ENCODE results near the gene BCAS3.

Gene BCAS3

DNA sequence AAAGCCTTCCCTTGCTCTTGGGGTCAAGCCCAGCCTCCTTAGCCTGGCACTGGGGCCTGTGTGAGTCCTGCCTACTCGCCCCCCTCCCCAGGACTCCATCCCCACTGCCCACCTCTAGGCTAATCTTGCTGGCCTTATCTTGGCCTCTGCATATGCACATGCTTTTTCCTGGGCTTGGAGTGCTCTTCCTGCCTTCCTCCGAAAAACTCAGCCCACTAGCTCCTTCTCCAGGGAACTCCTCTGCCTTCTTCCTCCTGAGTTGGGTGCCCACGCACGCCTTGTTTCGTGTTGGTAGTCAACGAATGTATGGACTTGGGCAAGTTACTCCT is 738.5 kb downstream of the BCAS3 start:
- Histone ChIP-seq H3K9me3 (ENCODE audit: control insufficient read depth in 2 of 2, low read length in 2 of 2) (no peaks in the 10 kb centered on the region), H3K27ac (ENCODE audit: low read length) (no peak overlapping the region), H3K36me3 (ENCODE audit: control insufficient read depth in 2 of 2, insufficient read depth in 2 of 2, low read length in 2 of 2) (no peaks in the 10 kb centered on the region), H3K9ac (ENCODE audit: low read length in 2 of 2) (no peak overlapping the region), H3K4me3 (ENCODE audit: low read length in 2 of 2) (no peak overlapping the region), H3K27me3 (ENCODE audit: control insufficient read depth in 1 of 2, insufficient read depth in 2 of 2, low read length in 2 of 2) (peaks cover 17 to 35% of the 10 kb centered on the region in 2 donors), H3K4me1 (ENCODE audit: control insufficient read depth, insufficient read depth, low read length) (peaks cover 30% of the 10 kb centered on the region)

DNA sequence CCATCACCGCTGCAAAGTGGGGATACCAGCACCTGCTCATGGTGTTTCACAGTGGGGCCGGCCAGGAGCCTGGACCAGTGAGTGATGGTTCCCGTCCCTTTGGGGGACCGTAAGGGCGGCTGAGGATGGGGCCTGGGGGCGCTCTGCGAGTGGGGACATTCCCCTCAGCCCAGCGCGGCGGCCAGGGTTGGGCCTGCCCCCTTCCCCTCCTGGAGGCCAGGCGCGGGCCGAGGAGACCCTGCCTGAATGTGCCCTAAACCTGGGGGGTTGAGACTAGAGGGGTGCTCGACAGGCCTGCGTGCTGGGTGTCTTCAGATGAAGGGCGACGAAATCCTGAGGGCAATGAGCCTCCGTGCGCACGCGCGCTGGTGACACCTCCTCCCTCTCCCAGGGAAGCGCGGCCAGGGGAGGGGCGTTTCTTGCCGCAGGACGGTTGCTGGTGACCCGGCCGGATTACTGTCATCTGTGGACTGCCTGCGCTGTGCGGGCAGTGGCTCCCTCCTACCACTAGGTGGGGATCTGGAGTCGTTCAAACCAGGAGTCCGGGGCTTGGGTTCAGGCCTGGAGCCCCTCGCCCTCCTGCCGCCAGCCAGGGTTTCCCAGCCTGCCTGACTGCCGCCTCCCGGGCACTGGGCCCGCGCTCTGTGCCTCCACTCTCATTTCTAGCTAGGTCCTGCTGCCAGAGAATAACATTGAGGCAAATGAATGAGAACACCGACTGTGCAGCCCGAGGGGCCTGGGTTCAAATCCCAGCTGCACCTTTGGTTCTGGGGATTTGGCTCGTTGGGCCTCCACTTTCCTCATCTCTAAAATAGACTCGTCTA is 739.1 kb downstream of the BCAS3 start:
- Histone ChIP-seq H3K4me3 (ENCODE audit: low read length in 2 of 2) (peak overlapping the region; percentile 11 to 40), H3K27me3 (ENCODE audit: control insufficient read depth in 1 of 2, insufficient read depth in 2 of 2, low read length in 2 of 2) (peaks cover 14 to 32% of the 10 kb centered on the region in 2 donors), H3K9me3 (ENCODE audit: control insufficient read depth in 2 of 2, low read length in 2 of 2) (no peaks in the 10 kb centered on the region), H3K4me1 (ENCODE audit: control insufficient read depth, insufficient read depth, low read length) (peaks cover 24% of the 10 kb centered on the region), H3K9ac (ENCODE audit: low read length in 2 of 2) (peak overlapping the region in 1 of 2 donors; percentile 37), H3K36me3 (ENCODE audit: control insufficient read depth in 2 of 2, insufficient read depth in 2 of 2, low read length in 2 of 2) (no peaks in the 10 kb centered on the region), H3K27ac (ENCODE audit: low read length) (no peak overlapping the region)

DNA sequence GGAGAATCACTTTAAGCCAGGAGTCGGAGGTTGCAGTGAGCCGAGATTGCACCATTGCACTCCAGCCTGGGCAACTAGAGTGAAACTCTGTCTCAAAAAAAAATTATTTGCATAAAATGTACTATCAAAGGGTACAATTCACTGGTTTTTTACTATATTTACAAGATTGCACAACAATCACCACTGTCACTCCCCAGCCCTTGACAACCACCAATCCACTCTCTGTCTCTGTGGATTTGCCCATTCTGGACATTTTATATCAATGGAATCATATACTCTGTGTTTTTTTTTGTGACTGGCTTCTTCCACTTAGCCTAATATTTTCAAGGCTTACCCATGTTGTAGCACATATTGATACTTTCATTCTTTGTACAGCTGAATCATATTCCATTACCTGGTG is 740.8 kb downstream of the BCAS3 start:
- Histone ChIP-seq H3K27me3 (ENCODE audit: control insufficient read depth in 1 of 2, insufficient read depth in 2 of 2, low read length in 2 of 2) (peaks cover 19 to 22% of the 10 kb centered on the region in 2 donors), H3K36me3 (ENCODE audit: control insufficient read depth in 2 of 2, insufficient read depth in 2 of 2, low read length in 2 of 2) (no peaks in the 10 kb centered on the region), H3K27ac (ENCODE audit: low read length) (no peak overlapping the region), H3K4me3 (ENCODE audit: low read length in 2 of 2) (no peak overlapping the region), H3K9ac (ENCODE audit: low read length in 2 of 2) (no peak overlapping the region), H3K4me1 (ENCODE audit: control insufficient read depth, insufficient read depth, low read length) (peaks cover 10% of the 10 kb centered on the region), H3K9me3 (ENCODE audit: control insufficient read depth in 2 of 2, low read length in 2 of 2) (no peaks in the 10 kb centered on the region)

DNA sequence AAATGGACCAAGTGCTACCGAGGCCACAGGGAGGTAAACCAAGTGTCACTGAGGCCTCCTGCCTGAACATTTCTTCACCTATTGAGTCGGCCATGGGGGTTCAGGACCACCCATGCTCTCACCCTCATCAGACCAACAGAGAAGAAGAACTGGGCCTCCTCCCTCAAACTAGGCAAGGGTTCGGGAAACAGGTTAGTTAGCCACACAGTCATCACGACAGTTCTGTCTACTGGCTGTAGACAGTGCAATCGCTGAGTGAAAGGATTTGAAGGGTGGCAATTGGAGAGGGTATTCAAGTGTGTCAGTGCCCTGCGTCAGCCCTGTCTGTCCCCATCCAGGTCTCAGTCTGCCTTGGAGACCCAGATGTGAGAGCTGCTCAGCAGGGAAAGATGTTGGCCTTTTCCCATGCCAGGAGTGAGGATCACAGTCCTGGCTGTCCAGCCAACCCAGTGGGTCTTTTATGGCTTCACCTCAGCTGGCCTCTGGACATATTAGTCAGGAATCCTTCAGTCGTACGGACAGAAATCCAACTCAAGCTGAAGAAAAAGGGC is 741.9 kb downstream of the BCAS3 start:
- Histone ChIP-seq H3K4me1 (ENCODE audit: control insufficient read depth, insufficient read depth, low read length) (peaks cover 10% of the 10 kb centered on the region), H3K36me3 (ENCODE audit: control insufficient read depth in 2 of 2, insufficient read depth in 2 of 2, low read length in 2 of 2) (no peaks in the 10 kb centered on the region), H3K27ac (ENCODE audit: low read length) (no peak overlapping the region), H3K9me3 (ENCODE audit: control insufficient read depth in 2 of 2, low read length in 2 of 2) (no peaks in the 10 kb centered on the region), H3K27me3 (ENCODE audit: control insufficient read depth in 1 of 2, insufficient read depth in 2 of 2, low read length in 2 of 2) (peaks cover 23 to 28% of the 10 kb centered on the region in 2 donors), H3K9ac (ENCODE audit: low read length in 2 of 2) (no peak overlapping the region), H3K4me3 (ENCODE audit: low read length in 2 of 2) (no peak overlapping the region)

DNA sequence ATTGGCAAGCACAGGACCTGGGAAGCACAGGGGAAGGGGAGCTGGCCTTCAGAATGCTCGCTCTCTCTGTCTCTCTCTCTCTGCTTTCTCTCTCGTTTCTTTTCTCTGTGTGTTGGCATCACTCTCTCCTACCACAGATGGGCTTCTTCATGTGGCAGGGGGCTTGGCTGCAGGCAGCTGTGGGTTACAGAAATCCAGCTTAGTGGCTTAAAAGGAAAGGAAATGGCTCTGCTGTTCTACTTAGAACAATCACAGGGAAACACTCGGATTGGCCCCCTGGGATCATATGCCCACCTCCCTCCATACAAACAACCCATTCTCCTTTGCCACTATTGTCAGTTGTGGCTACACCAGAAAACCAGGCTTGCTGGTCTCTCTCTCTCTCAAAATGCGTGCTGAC is 742.4 kb downstream of the BCAS3 start:
- Histone ChIP-seq H3K4me1 (ENCODE audit: control insufficient read depth, insufficient read depth, low read length) (peaks cover 10% of the 10 kb centered on the region), H3K4me3 (ENCODE audit: low read length in 2 of 2) (no peak overlapping the region), H3K27me3 (ENCODE audit: control insufficient read depth in 1 of 2, insufficient read depth in 2 of 2, low read length in 2 of 2) (peaks cover 27 to 29% of the 10 kb centered on the region in 2 donors), H3K27ac (ENCODE audit: low read length) (no peak overlapping the region), H3K9me3 (ENCODE audit: control insufficient read depth in 2 of 2, low read length in 2 of 2) (no peaks in the 10 kb centered on the region), H3K9ac (ENCODE audit: low read length in 2 of 2) (no peak overlapping the region), H3K36me3 (ENCODE audit: control insufficient read depth in 2 of 2, insufficient read depth in 2 of 2, low read length in 2 of 2) (no peaks in the 10 kb centered on the region)

DNA sequence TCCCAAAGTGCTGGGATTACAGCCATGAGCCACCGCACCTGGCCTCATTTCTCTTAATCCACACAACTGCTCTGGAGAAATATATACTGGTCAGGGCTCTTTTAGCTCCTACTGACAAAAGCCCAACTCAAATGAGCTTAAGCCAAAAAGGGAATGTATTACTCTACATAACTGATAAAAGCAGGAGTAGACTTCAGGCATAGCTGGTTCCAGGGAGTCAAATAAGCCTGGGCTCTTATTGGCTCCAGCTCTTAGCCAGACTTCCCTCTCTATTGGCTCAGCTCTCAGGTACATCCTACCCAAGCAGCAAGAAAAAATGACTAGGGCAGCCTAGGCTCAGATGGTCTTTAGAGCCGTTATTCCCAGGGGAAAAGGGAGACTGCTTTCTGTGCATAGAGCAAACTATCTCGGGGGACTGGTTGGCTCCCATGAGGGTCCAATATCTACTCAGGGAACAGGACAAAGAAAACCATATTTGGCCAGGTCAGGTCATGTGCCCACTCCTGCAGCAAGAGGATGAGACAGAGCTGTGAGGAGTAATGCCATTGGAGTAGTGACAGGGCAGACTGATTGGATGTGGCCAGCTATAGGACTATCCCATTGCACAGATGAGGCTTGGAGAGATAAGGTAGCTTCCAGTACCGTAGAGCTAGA is 743.2 kb downstream of the BCAS3 start:
- Histone ChIP-seq H3K9ac (ENCODE audit: low read length in 2 of 2) (no peak overlapping the region), H3K4me3 (ENCODE audit: low read length in 2 of 2) (no peak overlapping the region), H3K36me3 (ENCODE audit: control insufficient read depth in 2 of 2, insufficient read depth in 2 of 2, low read length in 2 of 2) (no peaks in the 10 kb centered on the region), H3K4me1 (ENCODE audit: control insufficient read depth, insufficient read depth, low read length) (peaks cover 10% of the 10 kb centered on the region), H3K27ac (ENCODE audit: low read length) (no peak overlapping the region), H3K27me3 (ENCODE audit: control insufficient read depth in 1 of 2, insufficient read depth in 2 of 2, low read length in 2 of 2) (peaks cover 30 to 34% of the 10 kb centered on the region in 2 donors), H3K9me3 (ENCODE audit: control insufficient read depth in 2 of 2, low read length in 2 of 2) (no peaks in the 10 kb centered on the region)

DNA sequence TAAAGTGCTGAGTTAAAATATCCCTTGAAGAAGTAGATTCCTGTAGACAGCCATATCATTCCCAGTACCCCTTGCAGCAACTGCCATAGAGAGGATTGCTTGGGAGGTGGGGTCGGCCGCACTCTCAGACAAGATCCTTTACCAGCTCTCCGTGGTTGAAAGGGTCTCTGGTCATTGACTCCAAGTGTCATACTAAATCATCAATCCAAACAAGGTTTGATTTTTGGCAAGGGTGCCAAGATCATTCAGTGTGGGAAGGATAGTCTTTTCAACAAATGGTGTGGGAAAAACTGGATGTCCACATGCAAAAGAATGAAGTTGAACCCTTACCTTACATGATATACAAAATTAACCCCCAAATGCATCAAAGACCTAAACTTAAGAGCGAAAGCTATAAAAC is 743.8 kb downstream of the BCAS3 start:
- Histone ChIP-seq H3K4me3 (ENCODE audit: low read length in 2 of 2) (no peak overlapping the region), H3K4me1 (ENCODE audit: control insufficient read depth, insufficient read depth, low read length) (peaks cover 9% of the 10 kb centered on the region), H3K9me3 (ENCODE audit: control insufficient read depth in 2 of 2, low read length in 2 of 2) (no peaks in the 10 kb centered on the region), H3K27ac (ENCODE audit: low read length) (no peak overlapping the region), H3K36me3 (ENCODE audit: control insufficient read depth in 2 of 2, insufficient read depth in 2 of 2, low read length in 2 of 2) (no peaks in the 10 kb centered on the region), H3K27me3 (ENCODE audit: control insufficient read depth in 1 of 2, insufficient read depth in 2 of 2, low read length in 2 of 2) (peaks cover 30 to 37% of the 10 kb centered on the region in 2 donors), H3K9ac (ENCODE audit: low read length in 2 of 2) (no peak overlapping the region)

DNA sequence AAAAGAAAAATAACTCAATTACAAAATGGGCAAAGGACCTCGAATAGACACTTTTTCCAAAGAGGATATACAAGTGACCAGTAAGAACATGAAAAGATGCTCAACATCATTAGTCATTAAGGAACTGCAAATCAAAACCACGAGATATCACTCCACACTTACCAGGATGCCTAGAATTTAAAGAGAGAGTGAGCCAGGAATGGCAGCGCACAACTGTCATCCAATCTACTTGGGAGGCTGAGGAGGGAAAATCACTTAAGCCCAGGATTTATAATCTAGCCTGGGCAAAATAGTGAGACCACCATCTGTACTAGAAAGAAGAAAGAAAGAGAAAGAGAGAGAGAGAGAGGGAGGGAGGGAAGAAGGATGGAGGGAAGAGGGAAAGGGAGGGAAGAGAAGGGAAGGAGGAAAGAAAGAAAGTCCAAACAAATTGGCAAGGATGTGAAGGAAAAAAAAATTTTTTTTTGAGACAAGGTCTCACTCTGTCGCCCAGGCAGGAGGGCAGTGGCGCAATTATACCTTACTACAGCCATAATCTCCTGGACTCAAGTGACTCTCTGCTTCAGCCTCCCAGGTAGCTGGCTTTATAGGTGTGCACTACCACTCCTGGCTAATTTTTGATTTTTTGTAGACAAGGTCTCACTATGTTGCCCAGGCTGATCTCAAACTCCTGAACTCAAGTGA is 744.6 kb downstream of the BCAS3 start:
- no peak overlapping the region for H3K9ac ChIP-seq (ENCODE audit: low read length in 2 of 2)
- no peaks in the 10 kb centered on the region for H3K36me3 ChIP-seq (ENCODE audit: control insufficient read depth in 2 of 2, insufficient read depth in 2 of 2, low read length in 2 of 2)
- no peak overlapping the region for H3K27ac ChIP-seq (ENCODE audit: low read length)
- H3K4me1 ChIP-seq (ENCODE audit: control insufficient read depth, insufficient read depth, low read length): peaks cover 1% of the 10 kb centered on the region
- H3K27me3 ChIP-seq (ENCODE audit: control insufficient read depth in 1 of 2, insufficient read depth in 2 of 2, low read length in 2 of 2): peaks cover 25 to 37% of the 10 kb centered on the region in 2 donors
- no peak overlapping the region for H3K4me3 ChIP-seq (ENCODE audit: low read length in 2 of 2)
- H3K9me3 ChIP-seq (ENCODE audit: control insufficient read depth in 2 of 2, low read length in 2 of 2): no peaks in the 10 kb centered on the region

DNA sequence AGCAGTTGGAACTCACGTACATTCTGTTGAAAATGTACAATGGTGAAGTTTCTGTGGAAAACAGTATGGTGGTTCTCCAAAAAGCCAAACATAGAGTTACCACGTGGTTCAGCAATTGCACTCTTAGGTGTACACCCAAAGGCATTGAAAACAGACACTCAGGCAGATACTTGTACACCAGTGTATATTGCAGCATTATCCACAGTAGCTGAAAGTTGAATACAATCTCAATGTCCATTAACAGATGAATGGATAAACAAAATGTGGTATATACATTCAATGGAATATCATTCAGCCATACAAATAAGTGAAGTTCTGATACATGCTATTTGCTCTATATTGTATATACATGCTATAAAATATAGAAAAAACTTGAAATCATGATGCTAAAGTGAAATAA is 745.2 kb downstream of the BCAS3 start:
- Histone ChIP-seq H3K36me3 (ENCODE audit: control insufficient read depth in 2 of 2, insufficient read depth in 2 of 2, low read length in 2 of 2) (no peaks in the 10 kb centered on the region), H3K4me1 (ENCODE audit: control insufficient read depth, insufficient read depth, low read length) (no peaks in the 10 kb centered on the region), H3K27me3 (ENCODE audit: control insufficient read depth in 1 of 2, insufficient read depth in 2 of 2, low read length in 2 of 2) (peaks cover 24 to 37% of the 10 kb centered on the region in 2 donors), H3K9ac (ENCODE audit: low read length in 2 of 2) (no peak overlapping the region), H3K27ac (ENCODE audit: low read length) (no peak overlapping the region), H3K9me3 (ENCODE audit: control insufficient read depth in 2 of 2, low read length in 2 of 2) (no peaks in the 10 kb centered on the region), H3K4me3 (ENCODE audit: low read length in 2 of 2) (no peak overlapping the region)

DNA sequence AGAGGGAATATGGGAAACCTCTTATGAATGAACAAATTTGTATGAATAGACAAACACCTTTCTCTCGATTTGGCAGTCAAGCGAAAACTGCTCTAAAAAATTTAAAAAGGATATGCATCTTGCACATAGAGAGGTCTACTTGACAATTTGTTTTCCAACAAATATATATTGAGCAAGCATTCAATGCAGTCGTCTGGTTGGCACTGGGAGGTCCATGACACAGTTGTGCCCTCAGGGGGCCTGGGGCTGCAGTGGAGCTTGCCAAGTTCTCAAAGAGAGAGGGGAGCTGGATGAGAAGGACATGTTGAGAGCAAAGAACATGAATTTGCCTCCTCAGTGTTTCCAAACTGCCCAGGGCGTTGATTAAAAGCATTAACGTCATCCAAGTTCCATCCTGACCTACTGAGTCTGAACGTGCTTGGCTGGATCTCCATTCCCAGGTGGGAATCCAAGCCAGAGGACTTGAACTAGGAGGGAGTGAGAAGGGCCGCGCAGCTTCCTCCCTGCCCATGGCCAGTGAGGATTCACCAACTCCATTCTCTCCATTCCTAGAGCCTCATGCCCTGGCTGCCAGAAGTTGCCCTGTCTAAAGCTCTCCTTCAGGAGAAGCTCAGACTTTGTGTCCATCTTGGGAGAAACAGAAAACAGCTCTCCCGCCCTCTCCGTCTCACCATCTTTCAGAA is 746.5 kb downstream of the BCAS3 start:
- H3K27ac ChIP-seq (ENCODE audit: low read length): no peak overlapping the region
- H3K27me3 ChIP-seq (ENCODE audit: control insufficient read depth in 1 of 2, insufficient read depth in 2 of 2, low read length in 2 of 2): peaks cover 23 to 35% of the 10 kb centered on the region in 2 donors
- H3K4me1 ChIP-seq (ENCODE audit: control insufficient read depth, insufficient read depth, low read length): no peaks in the 10 kb centered on the region

More for the DNA sequence above, 746.5 kb downstream of the BCAS3 start:
- Histone ChIP-seq H3K36me3 (ENCODE audit: control insufficient read depth in 2 of 2, insufficient read depth in 2 of 2, low read length in 2 of 2) (no peaks in the 10 kb centered on the region), H3K9ac (ENCODE audit: low read length in 2 of 2) (no peak overlapping the region), H3K9me3 (ENCODE audit: control insufficient read depth in 2 of 2, low read length in 2 of 2) (no peaks in the 10 kb centered on the region), H3K4me3 (ENCODE audit: low read length in 2 of 2) (no peak overlapping the region)
